HepG2 (cell line): ENCODE results near the gene TLR9. TPM values are rescaled to one million over a fixed set of nuclear protein-coding genes. Genes with fewer than 3 reads are reported as not detected.
A peak's percentile ranks its signal among the peaks of the same experiment; 100 is the strongest.

ENCODE experiments used
- ERF ChIP-seq: IDR thresholded peaks from 2 replicates; pipeline ENCODE4 v1.6.1; 2018; ENCODE audit warnings: missing biosample characterization, missing genetic modification reagents
- FOXO1 ChIP-seq: sonication (generic); formaldehyde crosslinking; IDR thresholded peaks from 2 replicates; pipeline ENCODE4 v1.4.0; 2020; ENCODE audit warnings: missing genetic modification reagents
- GTF2F1 ChIP-seq: fragments of 150-350 bp; IDR thresholded peaks from 2 replicates; pipeline ENCODE4 v1.6.1; 2014; ENCODE audit warnings: low read length
- HNRNPLL ChIP-seq: fragments of 200-400 bp; formaldehyde crosslinking; IDR thresholded peaks from 2 replicates; pipeline ENCODE4 v1.6.1; 2017; ENCODE audit warnings: mild to moderate bottlenecking, low read depth, low read length; ENCODE audit not compliant: poor library complexity, severe bottlenecking
- KLF9 ChIP-seq: IDR thresholded peaks from 2 replicates; pipeline ENCODE4 v1.6.1; 2016; ENCODE audit warnings: low read depth
- NFE2L2 ChIP-seq: fragments of 150-350 bp; IDR thresholded peaks from 2 replicates; pipeline ENCODE4 v1.6.1; 2014; ENCODE audit warnings: low read length
- RNF2 ChIP-seq: fragments of 450-650 bp; conservative IDR thresholded peaks from 2 replicates; pipeline ENCODE4 v1.6.1; 2016; ENCODE audit warnings: low read depth
- RORA ChIP-seq: sonication (generic); formaldehyde crosslinking; IDR thresholded peaks from 2 replicates; pipeline ENCODE4 v1.5.0; 2020; ENCODE audit warnings: mild to moderate bottlenecking, missing genetic modification reagents, moderate library complexity
- SALL2 ChIP-seq: sonication (generic); formaldehyde crosslinking; IDR thresholded peaks from 2 replicates; pipeline ENCODE4 v1.8.1; 2023; ENCODE audit warnings: mild to moderate bottlenecking, missing genetic modification reagents, inconsistent platforms
- SMAD9 ChIP-seq: sonication (generic); formaldehyde crosslinking; IDR thresholded peaks from 2 replicates; pipeline ENCODE4 v1.5.1; 2020; ENCODE audit warnings: mild to moderate bottlenecking, missing genetic modification reagents
- SUZ12 ChIP-seq: fragments of 150-350 bp; IDR thresholded peaks from 2 replicates; pipeline ENCODE4 v1.6.1; 2014; ENCODE audit warnings: low read depth, low read length
- ZNF251 ChIP-seq: sonication (generic); formaldehyde crosslinking; IDR thresholded peaks from 2 replicates; pipeline ENCODE4 v1.9.0; 2021; ENCODE audit warnings: mild to moderate bottlenecking, missing genetic modification reagents
- ZNF326 ChIP-seq: sonication (generic); formaldehyde crosslinking; IDR thresholded peaks from 2 replicates; pipeline ENCODE4 v1.4.0; 2020; ENCODE audit warnings: missing genetic modification reagents, borderline replicate concordance
- ZNF652 ChIP-seq: IDR thresholded peaks from 2 replicates; pipeline ENCODE4 v1.6.1; 2016; ENCODE audit warnings: low read depth, borderline replicate concordance
- ZNF687 ChIP-seq: sonication (generic); formaldehyde crosslinking; IDR thresholded peaks from 2 replicates; pipeline ENCODE4 v1.5.1; 2020; ENCODE audit warnings: mild to moderate bottlenecking, missing genetic modification reagents, moderate library complexity
- ZNF800 ChIP-seq: sonication (generic); formaldehyde crosslinking; IDR thresholded peaks from 2 replicates; pipeline ENCODE4 v1.4.0; 2020; ENCODE audit warnings: missing genetic modification reagents
- ZNF891 ChIP-seq: sonication (generic); formaldehyde crosslinking; IDR thresholded peaks from 2 replicates; pipeline ENCODE4 v1.5.0; 2020; ENCODE audit warnings: mild to moderate bottlenecking, missing genetic modification reagents
- ZXDC ChIP-seq: sonication (generic); formaldehyde crosslinking; IDR thresholded peaks from 2 replicates; pipeline ENCODE4 v1.5.0; 2020; ENCODE audit warnings: mild to moderate bottlenecking, missing genetic modification reagents
- polyA plus RNA-seq, 8 experiments: library from polyadenylated mRNA; depleted of rRNA in 3 of 8; stranded (reverse) in 7 of 8; unstranded in 1 of 8; fragments of >200 nt; fragmentation: Illumina TruSeq in 4 of 8; extraction: Trizol in 4 of 8; gene quantifications; 2 replicates each; pipeline versions ENCODE4 v1.2.1 to v1.2.3, GENCODE V29; 2011 to 2016; ENCODE audit warnings: low read depth in 4 of 8, missing spikeins in 1 of 8, mixed read lengths in 1 of 8; ENCODE audit not compliant: insufficient read depth in 1 of 8
- total RNA-seq, 5 experiments: library from RNA; depleted of rRNA; stranded (reverse); fragments of >200 nt; fragmentation: Illumina TruSeq; extraction: Trizol; gene quantifications; 2 replicates each; pipeline ENCODE4 v1.2.3, GENCODE V29; 2016; ENCODE audit warnings: low read depth in 1 of 5
- TF ChIP-seq, protein P1 (sequence below): sonication (generic); formaldehyde crosslinking; IDR thresholded peaks from 2 replicates; pipeline ENCODE4 v1.8.1; 2023; ENCODE audit warnings: mild to moderate bottlenecking, missing genetic modification reagents
- TF ChIP-seq, protein P2 (sequence below): sonication (generic); formaldehyde crosslinking; IDR thresholded peaks from 2 replicates; pipeline ENCODE4 v1.5.0; 2020; ENCODE audit warnings: mild to moderate bottlenecking, missing genetic modification reagents, moderate library complexity

The TLR9 gene
- total and polyA plus RNA-seq, 2 of the 13 experiments (the other 11 are each of a cell fraction or from before 2014, with no cell fraction given), result not detected

GRCh38 chr3:52238193-52238760 is 12.8 kb upstream of the TLR9 start (continued):
- no peak for TF ChIP-seq ERF
- no peak for TF ChIP-seq ZXDC (CRISPR knock-in tag)
- TF ChIP-seq, protein P1, sequence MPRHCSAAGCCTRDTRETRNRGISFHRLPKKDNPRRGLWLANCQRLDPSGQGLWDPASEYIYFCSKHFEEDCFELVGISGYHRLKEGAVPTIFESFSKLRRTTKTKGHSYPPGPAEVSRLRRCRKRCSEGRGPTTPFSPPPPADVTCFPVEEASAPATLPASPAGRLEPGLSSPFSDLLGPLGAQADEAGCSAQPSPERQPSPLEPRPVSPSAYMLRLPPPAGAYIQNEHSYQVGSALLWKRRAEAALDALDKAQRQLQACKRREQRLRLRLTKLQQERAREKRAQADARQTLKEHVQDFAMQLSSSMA, result no peak
- no peak for TF ChIP-seq RNF2
- TF ChIP-seq SALL2, result no peak
- TF ChIP-seq ZNF326 (CRISPR knock-in tag), result no peak
- TF ChIP-seq ZNF251 (CRISPR knock-in tag), result no peak
- no peak; the same call in 1 of the 2 replicates for TF ChIP-seq ZNF687
- no peak for TF ChIP-seq ZNF800 (CRISPR knock-in tag)
- peak; percentile 48; the same call in 1 of the 2 replicates for TF ChIP-seq ZNF652
- TF ChIP-seq FOXO1 (CRISPR knock-in tag), result peak; percentile 94
- no peak for TF ChIP-seq NFE2L2
- TF ChIP-seq HNRNPLL, result no peak
- TF ChIP-seq RORA (CRISPR knock-in tag), result no peak
- no peak for TF ChIP-seq ZNF891 (CRISPR knock-in tag)
- no peak for TF ChIP-seq SUZ12
- TF ChIP-seq SMAD9 (CRISPR knock-in tag), result no peak
- TF ChIP-seq GTF2F1, result no peak
- TF ChIP-seq, protein P2, sequence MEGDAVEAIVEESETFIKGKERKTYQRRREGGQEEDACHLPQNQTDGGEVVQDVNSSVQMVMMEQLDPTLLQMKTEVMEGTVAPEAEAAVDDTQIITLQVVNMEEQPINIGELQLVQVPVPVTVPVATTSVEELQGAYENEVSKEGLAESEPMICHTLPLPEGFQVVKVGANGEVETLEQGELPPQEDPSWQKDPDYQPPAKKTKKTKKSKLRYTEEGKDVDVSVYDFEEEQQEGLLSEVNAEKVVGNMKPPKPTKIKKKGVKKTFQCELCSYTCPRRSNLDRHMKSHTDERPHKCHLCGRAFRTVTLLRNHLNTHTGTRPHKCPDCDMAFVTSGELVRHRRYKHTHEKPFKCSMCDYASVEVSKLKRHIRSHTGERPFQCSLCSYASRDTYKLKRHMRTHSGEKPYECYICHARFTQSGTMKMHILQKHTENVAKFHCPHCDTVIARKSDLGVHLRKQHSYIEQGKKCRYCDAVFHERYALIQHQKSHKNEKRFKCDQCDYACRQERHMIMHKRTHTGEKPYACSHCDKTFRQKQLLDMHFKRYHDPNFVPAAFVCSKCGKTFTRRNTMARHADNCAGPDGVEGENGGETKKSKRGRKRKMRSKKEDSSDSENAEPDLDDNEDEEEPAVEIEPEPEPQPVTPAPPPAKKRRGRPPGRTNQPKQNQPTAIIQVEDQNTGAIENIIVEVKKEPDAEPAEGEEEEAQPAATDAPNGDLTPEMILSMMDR (CRISPR knock-in tag), result no peak
- no peak for TF ChIP-seq KLF9
